Neural cell (in vitro differentiated cells): ENCODE results near the gene MYH13. TPM values are rescaled to one million over a fixed set of nuclear protein-coding genes. Genes with fewer than 3 reads are reported as not detected.

Source experiments
- H2AFZ ChIP-seq: fragments of 200-600, 300-800 bp; sonication (generic), shearing (Covaris generic); 2 replicates; pipeline ENCODE4 v1.6.0; 2014; ENCODE audit warnings: low read depth, mild to moderate bottlenecking, antibody characterized with exemption, low read length, moderate library complexity
- H3F3A ChIP-seq: fragments of 200-600 bp; shearing (Covaris generic); 2 replicates; pipeline ENCODE4 v1.6.1; 2016; ENCODE audit warnings: mild to moderate bottlenecking, moderate library complexity, mixed read lengths, antibody characterized with exemption, low read length; ENCODE audit not compliant: insufficient read depth, poor library complexity, severe bottlenecking
- H3K27ac ChIP-seq: fragments of 200-600, 300-800 bp; sonication (generic), shearing (Covaris generic); 2 replicates; pipeline ENCODE4 v1.5.1; 2014; ENCODE audit warnings: mild to moderate bottlenecking, low read length, moderate library complexity
- H3K27me3 ChIP-seq: fragments of 300-800, 200-600 bp; sonication (generic), shearing (Covaris generic); 2 replicates; pipeline ENCODE4 v1.6.0; 2014; ENCODE audit warnings: mild to moderate bottlenecking, low read depth, low read length, moderate library complexity; ENCODE audit not compliant: insufficient read depth
- H3K36me3 ChIP-seq: fragments of 300-800, 200-600 bp; sonication (generic), shearing (Covaris generic); 2 replicates; pipeline ENCODE4 v1.5.1; 2014; ENCODE audit warnings: mild to moderate bottlenecking, antibody characterized with exemption, low read length, moderate library complexity; ENCODE audit not compliant: insufficient read depth
- H3K4me2 ChIP-seq: fragments of 300-800, 200-600 bp; sonication (generic), shearing (Covaris generic); 2 replicates; pipeline ENCODE4 v1.6.0; 2014; ENCODE audit warnings: mild to moderate bottlenecking, low read length
- H3K4me3 ChIP-seq: fragments of 300-800, 200-600 bp; sonication (generic), shearing (Covaris generic); 2 replicates; pipeline ENCODE4 v1.5.1; 2014; ENCODE audit warnings: mild to moderate bottlenecking, low read length, moderate library complexity
- H3K79me2 ChIP-seq: fragments of 200-600 bp; shearing (Covaris generic); replicated peaks from 2 replicates; pipeline ENCODE4 v1.6.0; 2014; ENCODE audit warnings: mild to moderate bottlenecking, low read length, moderate library complexity; ENCODE audit not compliant: insufficient read depth
- H3K9ac ChIP-seq: fragments of 300-800, 200-600 bp; sonication (generic), shearing (Covaris generic); 2 replicates; pipeline ENCODE4 v1.6.1; 2016; ENCODE audit warnings: mild to moderate bottlenecking, low read length, mixed read lengths
- H3K9me2 ChIP-seq: fragments of 200-600 bp; shearing (Covaris generic); 2 replicates; pipeline ENCODE4 v1.6.1; 2016; ENCODE audit warnings: mild to moderate bottlenecking, low read length, mixed read lengths; ENCODE audit not compliant: insufficient read depth
- H3K9me3 ChIP-seq: fragments of 200-600, 300-800 bp; sonication (generic), shearing (Covaris generic); 2 replicates; pipeline ENCODE4 v1.6.1; 2016; ENCODE audit warnings: mild to moderate bottlenecking, mixed run types, low read length, moderate library complexity, mixed read lengths
- H4K20me1 ChIP-seq: fragments of 200-600 bp; shearing (Covaris generic); 2 replicates; pipeline ENCODE4 v1.6.1; 2016; ENCODE audit warnings: mild to moderate bottlenecking, mixed run types; ENCODE audit not compliant: insufficient read depth
- EP300 ChIP-seq: fragments of 450-650 bp; conservative IDR thresholded peaks from 2 replicates; pipeline ENCODE4 v1.6.1; 2014; ENCODE audit warnings: antibody characterized with exemption, mild to moderate bottlenecking, moderate library complexity; ENCODE audit not compliant: poor library complexity, severe bottlenecking
- EZH2 ChIP-seq: fragments of 200-600, 300-800 bp; shearing (Covaris generic), sonication (generic); IDR thresholded peaks from 2 replicates; pipeline ENCODE4 v1.6.1; 2014; ENCODE audit warnings: antibody characterized with exemption, low read length, borderline replicate concordance, mild to moderate bottlenecking; ENCODE audit not compliant: insufficient read depth, poor library complexity, severe bottlenecking
- MXI1 ChIP-seq: fragments of 450-650 bp; conservative IDR thresholded peaks from 2 replicates; pipeline ENCODE4 v1.6.1; 2014; ENCODE audit warnings: antibody characterized with exemption, mild to moderate bottlenecking; ENCODE audit not compliant: poor library complexity, severe bottlenecking
- POLR2AphosphoS5 ChIP-seq: IDR thresholded peaks from 2 replicates; pipeline ENCODE4 v1.6.1; 2012
- RAD21 ChIP-seq: fragments of 450-650 bp; conservative IDR thresholded peaks from 2 replicates; pipeline ENCODE4 v1.6.1; 2014; ENCODE audit warnings: antibody characterized with exemption, mild to moderate bottlenecking, moderate library complexity
- REST ChIP-seq: IDR thresholded peaks from 2 replicates; pipeline ENCODE4 v1.6.1; 2012; ENCODE audit warnings: borderline replicate concordance
- SMC3 ChIP-seq: fragments of 450-650 bp; conservative IDR thresholded peaks from 2 replicates; pipeline ENCODE4 v1.6.1; 2014; ENCODE audit warnings: antibody characterized with exemption, mild to moderate bottlenecking, moderate library complexity; ENCODE audit not compliant: poor library complexity
- TAF1 ChIP-seq: IDR thresholded peaks from 2 replicates; pipeline ENCODE4 v1.6.1; 2012; ENCODE audit warnings: low read depth
- polyA plus RNA-seq: library from polyadenylated mRNA; depleted of rRNA; stranded (reverse); fragments of >200 nt; gene quantifications from 2 replicates; pipeline ENCODE4 v1.2.3, GENCODE V29; 2014
- TF ChIP-seq, protein P1 (sequence below): fragments of 450-650 bp; IDR thresholded peaks from 2 replicates; pipeline ENCODE4 v1.5.1; 2014; ENCODE audit warnings: antibody characterized with exemption, mild to moderate bottlenecking, moderate library complexity; ENCODE audit not compliant: poor library complexity, severe bottlenecking

The MYH13 gene
- polyA plus RNA-seq, 1 donor from 2014 or later, result 0.05 TPM

- H3K4me3 ChIP-seq, result no peak overlapping the region
- H3K36me3 ChIP-seq, result no peaks in the 10 kb centered on the region
- H4K20me1 ChIP-seq, result no peaks in the 10 kb centered on the region
- TF ChIP-seq, protein P1, sequence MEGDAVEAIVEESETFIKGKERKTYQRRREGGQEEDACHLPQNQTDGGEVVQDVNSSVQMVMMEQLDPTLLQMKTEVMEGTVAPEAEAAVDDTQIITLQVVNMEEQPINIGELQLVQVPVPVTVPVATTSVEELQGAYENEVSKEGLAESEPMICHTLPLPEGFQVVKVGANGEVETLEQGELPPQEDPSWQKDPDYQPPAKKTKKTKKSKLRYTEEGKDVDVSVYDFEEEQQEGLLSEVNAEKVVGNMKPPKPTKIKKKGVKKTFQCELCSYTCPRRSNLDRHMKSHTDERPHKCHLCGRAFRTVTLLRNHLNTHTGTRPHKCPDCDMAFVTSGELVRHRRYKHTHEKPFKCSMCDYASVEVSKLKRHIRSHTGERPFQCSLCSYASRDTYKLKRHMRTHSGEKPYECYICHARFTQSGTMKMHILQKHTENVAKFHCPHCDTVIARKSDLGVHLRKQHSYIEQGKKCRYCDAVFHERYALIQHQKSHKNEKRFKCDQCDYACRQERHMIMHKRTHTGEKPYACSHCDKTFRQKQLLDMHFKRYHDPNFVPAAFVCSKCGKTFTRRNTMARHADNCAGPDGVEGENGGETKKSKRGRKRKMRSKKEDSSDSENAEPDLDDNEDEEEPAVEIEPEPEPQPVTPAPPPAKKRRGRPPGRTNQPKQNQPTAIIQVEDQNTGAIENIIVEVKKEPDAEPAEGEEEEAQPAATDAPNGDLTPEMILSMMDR, result no peak
- TF ChIP-seq SMC3 (no peak), MXI1 (no peak), TAF1 (no peak), RAD21 (no peak), POLR2AphosphoS5 (no peak), EZH2 (no peak), REST (no peak), EP300 (no peak)
- no peak overlapping the region for H3K4me2 ChIP-seq
- H3K9ac ChIP-seq, result no peak overlapping the region
- H3K27me3 ChIP-seq, result no peaks in the 10 kb centered on the region
- no peak overlapping the region for H2AFZ ChIP-seq
- H3F3A ChIP-seq, result no peaks in the 10 kb centered on the region
- no peaks in the 10 kb centered on the region for H3K79me2 ChIP-seq
- H3K27ac ChIP-seq, result no peak overlapping the region
- no peaks in the 10 kb centered on the region for H3K9me2 ChIP-seq
- no peaks in the 10 kb centered on the region for H3K9me3 ChIP-seq
These were observed 2.7 kb downstream of the MYH13 start for GRCh38 chr17:10370016-10370608.

- Histone ChIP-seq H3K4me3 (no peak overlapping the region), H3K9me3 (no peaks in the 10 kb centered on the region), H3F3A (no peaks in the 10 kb centered on the region), H3K4me2 (no peak overlapping the region), H3K79me2 (no peaks in the 10 kb centered on the region), H3K27ac (no peak overlapping the region), H4K20me1 (no peaks in the 10 kb centered on the region), H3K9ac (no peak overlapping the region), H2AFZ (no peak overlapping the region), H3K27me3 (no peaks in the 10 kb centered on the region), H3K36me3 (no peaks in the 10 kb centered on the region), H3K9me2 (no peaks in the 10 kb centered on the region)
- TF ChIP-seq EZH2, result no peak
- TF ChIP-seq, protein P1, result no peak
- no peak for TF ChIP-seq REST
- no peak for TF ChIP-seq TAF1
- no peak for TF ChIP-seq SMC3
- TF ChIP-seq POLR2AphosphoS5, result no peak
- TF ChIP-seq RAD21, result no peak
- no peak for TF ChIP-seq EP300
- no peak for TF ChIP-seq MXI1
These were observed 3.6 kb downstream of the MYH13 start for GRCh38 chr17:10369239-10369638.
